Effector memory CD4-positive, alpha-beta T cell (primary cell): Measurements from ENCODE around the gene FGGY.

ENCODE experiments used
- DNase-seq, 3 donors: peaks; one replicate each; pipeline ENCODE4 v3.0.0-alpha.2; 2020
- H3K27ac ChIP-seq: 2 replicates; pipeline ENCODE4 v1.7.0; 2013; ENCODE audit warnings: mild to moderate bottlenecking, low read length, moderate library complexity; ENCODE audit not compliant: insufficient read depth, poor library complexity, severe bottlenecking
- H3K27me3 ChIP-seq: replicated peaks from 2 replicates; pipeline ENCODE4 v1.7.0; 2013; ENCODE audit warnings: mild to moderate bottlenecking, low read length; ENCODE audit not compliant: insufficient read depth, control insufficient read depth, poor library complexity, severe bottlenecking
- H3K36me3 ChIP-seq: 2 replicates; pipeline ENCODE4 v1.7.0; 2013; ENCODE audit warnings: mild to moderate bottlenecking, low read length, moderate library complexity; ENCODE audit not compliant: control insufficient read depth, insufficient read depth
- H3K4me1 ChIP-seq: 2 replicates; pipeline ENCODE4 v1.7.0; 2013; ENCODE audit warnings: low read length, mild to moderate bottlenecking; ENCODE audit not compliant: control insufficient read depth, insufficient read depth, poor library complexity, severe bottlenecking
- H3K4me3 ChIP-seq: 2 replicates; pipeline ENCODE4 v1.7.0; 2013; ENCODE audit warnings: low read length, low read depth, mild to moderate bottlenecking; ENCODE audit not compliant: insufficient read depth, poor library complexity, severe bottlenecking
- H3K9me3 ChIP-seq: 2 replicates; pipeline ENCODE4 v1.7.0; 2013; ENCODE audit warnings: mild to moderate bottlenecking, low read length, moderate library complexity; ENCODE audit not compliant: control insufficient read depth

Gene FGGY

GRCh38 chr1:59716832-59717231, 419.9 kb downstream of the FGGY start:
- Histone ChIP-seq H3K4me1 (no peaks in the 10 kb centered on the region), H3K9me3 (no peaks in the 10 kb centered on the region), H3K27ac (no peak overlapping the region), H3K27me3 (no peaks in the 10 kb centered on the region), H3K4me3 (no peak overlapping the region), H3K36me3 (no peaks in the 10 kb centered on the region)
- DNase-seq = no peak

GRCh38 chr1:59718064-59718988, 421.4 kb downstream of the FGGY start:
- no peak for DNase-seq
- Histone ChIP-seq H3K27me3 (no peaks in the 10 kb centered on the region), H3K4me1 (no peaks in the 10 kb centered on the region), H3K27ac (no peak overlapping the region), H3K9me3 (no peaks in the 10 kb centered on the region), H3K4me3 (no peak overlapping the region), H3K36me3 (no peaks in the 10 kb centered on the region)

DNA sequence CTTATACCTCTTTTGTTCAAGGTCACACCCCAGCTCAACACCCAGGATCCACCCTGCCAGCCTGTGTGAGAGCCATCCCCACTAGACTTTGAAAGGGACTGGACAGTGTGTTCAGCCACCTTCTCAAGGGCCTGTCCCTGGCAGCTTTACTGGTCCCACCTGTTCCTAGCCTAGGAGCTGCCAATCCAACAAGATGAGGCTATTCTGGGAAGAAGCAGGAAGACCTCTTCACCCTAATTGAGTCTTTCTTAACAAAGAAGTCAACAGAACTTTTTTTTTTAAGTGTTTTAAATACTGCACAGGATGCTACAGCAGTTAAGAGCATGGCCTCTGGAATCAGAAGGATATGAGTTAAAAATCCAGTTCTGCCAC, 422.1 kb downstream of the FGGY start:
- Histone ChIP-seq H3K4me1 (no peaks in the 10 kb centered on the region), H3K36me3 (no peaks in the 10 kb centered on the region)

GRCh38 chr1:59720326-59721115, 423.6 kb downstream of the FGGY start:
- no peak for DNase-seq
- Histone ChIP-seq H3K4me3 (no peak overlapping the region), H3K36me3 (no peaks in the 10 kb centered on the region), H3K9me3 (no peaks in the 10 kb centered on the region), H3K27ac (no peak overlapping the region), H3K27me3 (no peaks in the 10 kb centered on the region), H3K4me1 (no peaks in the 10 kb centered on the region)

More for the DNA sequence above, 422.1 kb downstream of the FGGY start:
- no peak overlapping the region for H3K27ac ChIP-seq
- no peak for DNase-seq
- no peak overlapping the region for H3K4me3 ChIP-seq
- H3K27me3 ChIP-seq = no peaks in the 10 kb centered on the region
- no peaks in the 10 kb centered on the region for H3K9me3 ChIP-seq

DNA sequence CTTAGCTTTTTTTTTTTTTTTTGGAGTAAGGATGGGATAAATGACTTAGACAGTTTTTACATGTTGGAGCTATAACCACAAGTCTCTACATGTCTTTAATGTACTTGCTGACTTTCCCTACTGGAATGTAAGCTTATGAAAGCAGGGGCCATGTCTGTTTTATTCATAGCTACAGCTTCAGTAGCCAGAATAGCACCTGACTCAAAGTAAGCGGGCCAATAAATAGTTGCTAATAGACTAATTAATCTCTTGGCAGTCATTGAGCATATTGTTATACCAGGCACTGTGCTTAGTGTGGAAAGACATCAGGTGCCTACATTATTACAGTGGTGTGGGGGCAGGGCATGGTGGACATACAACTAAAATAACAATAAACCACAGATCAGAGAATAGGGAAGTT, 433.4 kb downstream of the FGGY start:
- Histone ChIP-seq H3K4me1 (no peaks in the 10 kb centered on the region), H3K36me3 (no peaks in the 10 kb centered on the region), H3K27ac (no peak overlapping the region), H3K27me3 (no peaks in the 10 kb centered on the region), H3K4me3 (no peak overlapping the region), H3K9me3 (no peaks in the 10 kb centered on the region)
- no peak for DNase-seq

- DNase-seq = no peak
- no peaks in the 10 kb centered on the region for H3K9me3 ChIP-seq
- H3K36me3 ChIP-seq = no peaks in the 10 kb centered on the region
- no peak overlapping the region for H3K27ac ChIP-seq
- no peaks in the 10 kb centered on the region for H3K4me1 ChIP-seq
- no peaks in the 10 kb centered on the region for H3K27me3 ChIP-seq
- H3K4me3 ChIP-seq = no peak overlapping the region
These were observed 434.0 kb downstream of the FGGY start for GRCh38 chr1:59730759-59731478.

DNA sequence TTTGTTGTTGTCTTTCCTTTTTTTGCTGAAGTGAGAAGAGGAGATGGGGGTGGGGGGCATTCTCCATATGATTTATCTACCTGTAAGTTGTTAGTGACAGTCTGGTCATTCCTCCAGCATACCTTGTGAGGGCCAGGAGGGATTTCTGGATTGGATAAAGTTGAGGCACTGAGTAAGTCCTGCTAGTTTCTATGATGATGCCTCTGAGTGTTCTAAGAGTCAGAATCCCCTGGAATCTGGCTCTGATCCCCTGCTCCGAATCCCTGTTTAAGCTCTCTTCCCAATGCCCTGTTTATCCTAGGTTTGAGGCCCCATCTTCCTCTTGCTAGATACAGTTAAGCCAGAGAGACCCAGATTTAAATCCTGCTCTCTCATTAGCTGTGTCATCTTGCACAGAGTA, 434.7 kb downstream of the FGGY start:
- no peak overlapping the region for H3K4me3 ChIP-seq
- no peaks in the 10 kb centered on the region for H3K36me3 ChIP-seq
- no peaks in the 10 kb centered on the region for H3K27me3 ChIP-seq
- H3K27ac ChIP-seq = no peak overlapping the region
- no peaks in the 10 kb centered on the region for H3K4me1 ChIP-seq
- H3K9me3 ChIP-seq = no peaks in the 10 kb centered on the region
- no peak for DNase-seq

DNA sequence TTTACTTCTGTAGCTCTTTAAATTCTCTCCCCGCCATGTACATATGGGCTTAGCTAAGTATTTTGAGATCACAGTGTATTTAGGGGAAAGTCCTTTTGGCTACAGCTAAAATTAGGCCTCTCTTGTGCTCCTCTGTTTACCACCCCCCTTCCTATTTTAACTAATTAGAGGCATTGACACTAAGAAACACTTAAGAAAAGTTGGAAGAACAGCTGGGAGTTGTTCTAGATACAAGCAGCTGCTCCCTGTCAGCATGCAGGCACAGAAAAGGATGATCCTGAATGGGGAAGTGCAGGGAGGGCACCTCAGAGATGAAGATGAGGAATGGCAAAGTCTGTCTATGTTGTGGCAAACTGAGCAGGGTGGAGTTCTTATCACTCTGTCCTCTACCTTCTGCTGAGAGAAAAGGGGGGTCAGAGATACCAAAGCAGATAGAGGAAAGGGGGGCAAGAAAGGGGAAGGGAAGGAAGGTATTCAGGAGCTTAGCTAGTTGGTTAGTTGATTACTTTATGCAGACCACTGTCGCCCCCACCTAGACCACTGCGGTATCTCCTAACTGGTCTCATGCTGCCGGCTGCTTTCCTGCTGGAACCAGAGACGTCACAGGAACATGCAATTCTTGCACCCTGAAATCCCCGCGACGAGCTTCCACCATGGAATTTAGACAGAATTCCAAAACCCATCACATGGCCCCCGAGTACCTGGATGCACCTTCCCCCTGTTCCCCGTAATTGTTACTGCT, 435.5 kb downstream of the FGGY start:
- Histone ChIP-seq H3K27ac (no peak overlapping the region), H3K4me3 (no peak overlapping the region), H3K36me3 (no peaks in the 10 kb centered on the region), H3K4me1 (no peaks in the 10 kb centered on the region), H3K27me3 (no peaks in the 10 kb centered on the region), H3K9me3 (no peaks in the 10 kb centered on the region)
- no peak for DNase-seq

DNA sequence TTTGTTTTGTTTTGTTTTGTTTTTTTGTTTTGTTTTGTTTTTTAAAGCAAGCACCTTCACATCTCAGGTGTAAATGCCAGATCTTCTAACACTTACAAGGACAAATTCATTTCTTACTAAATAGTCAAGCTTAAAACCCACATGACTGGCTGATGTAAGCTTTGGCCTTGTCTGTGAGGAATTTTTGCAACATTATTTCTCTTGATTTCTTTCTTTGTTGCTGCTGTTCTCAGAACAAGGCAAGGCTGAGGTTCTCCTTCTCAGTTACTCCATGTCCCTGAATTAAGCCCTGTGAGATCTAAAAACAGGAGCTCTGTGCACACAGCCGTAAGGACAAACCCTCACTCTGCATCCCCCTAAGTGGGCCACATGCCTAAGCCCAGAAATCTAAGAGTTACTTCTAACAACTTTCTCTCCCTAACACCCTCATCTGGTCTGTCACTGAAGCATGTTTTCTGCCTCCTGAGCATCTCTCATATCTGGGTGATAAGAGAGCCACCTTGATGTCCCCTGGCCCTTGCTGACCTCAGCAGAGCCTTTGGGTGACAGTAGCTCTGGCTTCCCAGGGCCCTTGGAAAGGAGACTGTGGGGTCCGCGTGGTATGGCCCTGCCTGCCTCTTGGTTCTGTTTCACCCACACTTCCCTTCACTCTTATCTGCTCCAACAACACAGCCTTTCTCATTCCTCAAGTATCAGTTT, 436.7 kb downstream of the FGGY start:
- Histone ChIP-seq H3K36me3 (no peaks in the 10 kb centered on the region), H3K27me3 (no peaks in the 10 kb centered on the region), H3K4me3 (no peak overlapping the region), H3K4me1 (no peaks in the 10 kb centered on the region), H3K27ac (no peak overlapping the region), H3K9me3 (no peaks in the 10 kb centered on the region)
- no peak for DNase-seq
